ENCODE data around the gene SP6. TPM values are rescaled to one million over a fixed set of nuclear protein-coding genes. Genes with fewer than 3 reads are reported as not detected.
A peak's percentile ranks its signal among the peaks of the same experiment; 100 is the strongest.

The SP6 gene
- total RNA-seq, 8 experiments from 2014 or later: 0.11 to 1.1 (median 0.27) TPM

DNA sequence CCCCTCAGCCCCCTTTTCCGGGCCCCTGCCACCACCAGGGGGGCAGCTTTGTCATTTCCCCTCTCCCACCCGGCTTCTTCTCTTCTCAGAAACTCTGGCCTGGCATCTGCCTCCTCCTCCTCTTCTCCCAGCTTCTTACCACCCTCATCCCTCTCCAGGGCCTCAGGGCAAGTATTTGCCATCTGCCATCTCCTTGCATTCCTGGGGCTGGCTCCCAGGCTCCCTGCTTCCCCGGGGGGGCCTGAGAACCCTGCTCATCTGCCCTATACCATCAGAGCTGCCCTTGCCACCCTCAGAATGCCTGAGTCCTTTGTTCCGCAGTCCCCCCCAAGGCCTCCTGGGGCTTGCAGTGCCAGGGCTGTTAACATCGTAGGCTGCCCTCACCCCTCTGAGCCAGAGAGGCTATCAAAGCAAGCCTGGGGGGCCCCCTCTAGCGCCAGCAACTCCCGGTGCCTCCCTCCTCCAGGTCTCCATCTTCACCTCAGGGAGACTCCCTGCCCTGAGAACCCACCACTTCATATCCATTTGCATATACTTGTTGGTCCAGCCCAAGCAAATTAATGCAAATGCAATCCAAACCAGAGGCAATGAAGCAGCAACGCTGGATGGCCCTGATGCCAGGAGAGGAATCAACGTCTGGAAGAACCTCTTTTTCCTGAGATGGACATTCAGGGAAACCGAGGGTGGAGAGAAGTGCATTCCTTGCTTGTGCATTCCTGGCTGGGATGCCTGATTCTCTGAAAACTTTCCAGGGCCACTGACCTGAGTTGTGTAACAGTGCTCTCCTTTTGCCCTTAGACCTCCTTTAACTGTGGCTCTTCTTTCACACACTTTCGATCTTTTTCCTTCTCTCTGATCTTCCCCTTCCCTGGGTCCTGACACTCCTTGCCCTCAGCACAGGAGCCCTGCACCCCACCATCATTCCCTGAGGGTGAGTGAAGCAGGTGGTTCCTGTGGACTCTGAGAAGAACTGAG, 24.3 kb upstream of the SP6 start:
- Histone ChIP-seq H3K4me3 (no peak overlapping the region), H3K4me1 (replicated peaks in 1 of 2) (peaks cover 0 to 6% of the 10 kb centered on the region in 2 donors), H3K27ac (no peak overlapping the region)
- in situ Hi-C loops (cut with MboI; ENCODE audit: low pct_unique_long_range_greater_than_20kb in 2 of 9, low sequenced_read_pairs in 9 of 9, unreplicated experiment in 9 of 9): no loop called here
- ATAC-seq (replicated peaks in 6 of 8): peak in 6 of 8 experiments; percentile 36 to 94 (median 89)
- 0 to 86% (median 40%) methylated on average over 1 to 3 of the region's 11 CpGs; no CpG with 5 or more reads in 1 of the 10 experiments for WGBS, 10 experiments

DNA sequence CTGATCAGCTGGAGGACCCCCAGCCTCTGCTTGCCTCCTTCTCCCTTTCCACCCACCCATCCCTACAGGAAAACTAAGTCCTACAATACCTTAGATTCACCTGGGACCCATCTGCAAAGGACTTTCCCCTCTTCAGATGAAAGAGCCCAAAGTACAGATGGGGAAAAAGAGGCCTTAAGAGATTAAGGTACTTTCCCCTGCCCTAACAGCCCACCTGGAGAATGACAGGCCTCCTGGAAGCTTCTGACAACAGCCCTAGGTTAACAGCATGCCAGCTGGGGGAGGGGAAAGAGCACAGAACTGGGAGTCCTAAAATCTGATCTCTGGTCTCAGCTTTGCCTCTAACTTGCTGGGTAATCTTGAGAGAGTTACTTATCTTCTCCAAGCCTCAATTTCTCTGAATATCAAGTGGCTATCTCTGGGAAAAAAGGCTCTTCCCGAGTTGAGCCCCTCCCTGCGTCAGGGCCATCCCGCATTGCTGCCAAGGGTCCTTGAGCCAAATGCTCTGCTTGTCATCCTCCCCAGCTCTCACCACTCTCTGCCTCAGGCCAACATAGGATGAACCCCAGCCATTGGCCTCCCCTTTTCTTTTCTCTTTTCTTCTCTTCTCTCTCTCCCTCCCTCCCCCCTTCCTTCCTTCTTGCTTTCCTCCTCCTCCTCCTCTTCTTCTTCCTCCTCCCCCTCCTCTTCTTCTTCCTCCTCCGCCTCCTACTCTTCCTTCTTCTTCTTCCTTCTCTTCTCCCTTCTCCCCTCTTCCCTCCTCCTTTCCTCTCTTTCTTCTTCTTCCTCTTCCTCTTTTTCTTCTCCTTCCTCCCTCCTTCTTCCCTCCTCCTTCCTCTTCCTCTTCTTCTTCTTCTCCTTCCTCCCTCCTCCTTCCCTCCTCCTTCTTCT, 22.5 kb upstream of the SP6 start:
- ATAC-seq (replicated peaks in 6 of 8): no peak
- in situ Hi-C loops (cut with MboI; ENCODE audit: low pct_unique_long_range_greater_than_20kb in 2 of 9, low sequenced_read_pairs in 9 of 9, unreplicated experiment in 9 of 9): no loop called here
- H3K4me1 ChIP-seq (replicated peaks in 1 of 2): peaks cover 0 to 6% of the 10 kb centered on the region in 2 donors
- no peak overlapping the region for H3K4me3 ChIP-seq
- 0 to 87% (median 47%) methylated on average over 1 to 4 of the region's 4 CpGs; no CpG with 5 or more reads in 4 of the 10 experiments for WGBS, 10 experiments
- no peak overlapping the region for H3K27ac ChIP-seq

DNA sequence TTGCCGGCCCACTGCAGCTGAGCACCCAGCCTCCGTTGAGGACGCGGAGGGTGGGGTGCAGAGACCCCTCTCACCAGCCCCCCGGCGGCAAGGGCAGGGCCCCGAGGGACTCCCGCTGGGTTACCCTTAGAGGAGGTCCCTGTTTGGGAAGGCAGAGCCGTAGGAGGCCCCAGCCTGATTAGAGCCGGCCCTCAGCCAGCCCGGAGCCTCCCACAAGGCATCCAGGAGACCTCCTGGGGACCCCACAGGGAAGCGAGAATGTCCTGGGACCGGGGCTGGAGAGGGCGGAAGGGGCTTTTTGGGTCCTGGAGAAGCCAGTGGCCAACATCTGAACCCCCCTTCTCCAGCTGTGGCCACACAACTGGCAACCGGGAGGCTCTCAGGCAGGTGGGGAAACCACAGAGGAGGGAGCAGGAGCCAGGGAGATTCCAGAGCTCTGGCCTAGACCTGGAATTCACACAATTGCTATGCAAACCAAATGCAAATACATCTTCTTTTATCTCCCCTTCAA, 21.7 kb upstream of the SP6 start:
- H3K4me1 ChIP-seq (replicated peaks in 1 of 2): peaks cover 0 to 6% of the 10 kb centered on the region in 2 donors
- in situ Hi-C loops (cut with MboI; ENCODE audit: low pct_unique_long_range_greater_than_20kb in 2 of 9, low sequenced_read_pairs in 9 of 9, unreplicated experiment in 9 of 9): no loop called here
- WGBS, 10 experiments: 4 to 47% (median 22%) methylated on average over 3 to 6 of the region's 15 CpGs; no CpG with 5 or more reads in 6 of the 10 experiments
- no peak overlapping the region for H3K27ac ChIP-seq
- peak in 3 of 8 experiments; percentile 11 to 30 (median 12) for ATAC-seq (replicated peaks in 6 of 8)
- no peak overlapping the region for H3K4me3 ChIP-seq

DNA sequence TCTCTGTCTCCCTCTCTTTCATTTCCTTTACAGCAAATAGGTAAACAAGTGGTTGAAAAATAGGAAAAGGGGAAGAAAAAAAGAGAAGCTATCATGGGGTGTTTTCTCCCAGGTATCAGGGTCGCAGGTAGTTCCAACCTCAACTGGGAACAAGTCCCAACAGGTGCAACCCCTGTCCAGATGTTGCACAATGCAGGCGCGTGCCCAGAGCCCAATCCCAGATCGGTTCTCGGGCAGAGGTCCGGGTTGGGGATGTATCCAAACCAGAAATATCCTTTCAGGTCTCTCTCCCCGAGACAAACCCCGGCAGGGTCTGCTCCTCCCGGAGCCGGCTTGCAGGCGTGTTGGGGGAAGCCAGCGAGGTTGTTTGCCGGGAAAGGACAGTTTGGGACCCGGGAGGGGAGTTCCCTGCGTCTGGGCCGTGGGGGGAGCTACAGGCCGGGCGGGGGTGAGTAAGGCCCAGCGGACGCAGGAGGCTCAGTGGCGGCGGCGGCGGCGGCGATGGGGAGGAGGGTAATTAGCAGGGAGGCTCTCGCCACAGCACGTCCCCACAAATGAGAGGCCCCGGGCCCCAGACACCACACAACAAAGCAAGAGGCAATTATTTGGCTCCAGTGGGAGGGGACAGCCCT, 21.2 kb upstream of the SP6 start:
- Histone ChIP-seq H3K4me1 (replicated peaks in 1 of 2) (peaks cover 0 to 6% of the 10 kb centered on the region in 2 donors), H3K4me3 (no peak overlapping the region), H3K27ac (no peak overlapping the region)
- 0 to 46% (median 8%) methylated on average over 4 to 8 of the region's 29 CpGs; no CpG with 5 or more reads in 6 of the 10 experiments for WGBS, 10 experiments
- peak in 4 of 8 experiments; percentile 12 to 49 (median 24) for ATAC-seq (replicated peaks in 6 of 8)
- in situ Hi-C loops (cut with MboI; ENCODE audit: low pct_unique_long_range_greater_than_20kb in 2 of 9, low sequenced_read_pairs in 9 of 9, unreplicated experiment in 9 of 9): no loop called here

DNA sequence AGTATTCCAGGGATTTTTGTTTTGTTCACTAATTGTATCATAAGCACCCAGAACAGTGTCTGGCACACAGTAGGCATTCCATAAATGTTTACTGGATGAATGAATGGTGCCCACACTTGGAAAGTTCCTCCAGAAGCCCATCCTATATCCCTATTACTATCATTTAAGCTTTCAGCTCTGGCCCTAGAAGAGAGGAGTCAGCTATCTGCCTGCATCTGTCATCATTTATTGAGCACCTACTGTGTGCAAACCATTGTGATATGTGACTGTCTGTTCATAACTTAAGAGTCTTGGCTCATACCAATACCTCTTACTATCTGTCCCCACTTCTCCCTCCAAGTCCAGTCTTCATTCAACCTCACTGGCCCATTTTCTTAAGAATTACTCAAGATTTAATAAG, 20.1 kb upstream of the SP6 start:
- in situ Hi-C loops (cut with MboI; ENCODE audit: low pct_unique_long_range_greater_than_20kb in 2 of 9, low sequenced_read_pairs in 9 of 9, unreplicated experiment in 9 of 9): no loop called here
- Histone ChIP-seq H3K4me1 (replicated peaks in 1 of 2) (peaks cover 0 to 6% of the 10 kb centered on the region in 2 donors), H3K27ac (no peak overlapping the region), H3K4me3 (no peak overlapping the region)
- ATAC-seq (replicated peaks in 6 of 8): no peak

DNA sequence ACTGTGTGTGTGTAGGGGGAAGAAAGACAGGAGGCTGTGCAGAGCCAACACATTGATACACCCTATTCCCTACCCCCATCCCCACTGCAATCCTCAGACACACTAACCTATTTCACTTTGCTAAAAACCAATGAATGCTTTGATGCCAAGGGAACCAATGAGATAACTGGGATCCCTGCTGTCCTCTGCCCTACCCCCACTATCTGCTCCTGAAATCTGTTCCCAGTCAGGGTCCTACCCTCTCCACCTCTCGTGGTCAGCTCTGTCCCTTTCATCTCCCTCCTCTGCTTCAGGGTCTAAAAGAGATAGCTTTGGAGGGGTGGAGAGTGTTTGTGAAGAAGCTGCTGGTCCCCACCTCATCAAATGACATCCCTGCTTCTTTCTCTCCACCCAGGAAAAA, 19.1 kb upstream of the SP6 start:
- no peak overlapping the region for H3K4me3 ChIP-seq
- in situ Hi-C loops (cut with MboI; ENCODE audit: low pct_unique_long_range_greater_than_20kb in 2 of 9, low sequenced_read_pairs in 9 of 9, unreplicated experiment in 9 of 9): no loop called here
- ATAC-seq (replicated peaks in 6 of 8): no peak
- no peak overlapping the region for H3K27ac ChIP-seq
- 0% methylated on average over 1 of the region's 1 CpG; no CpG with 5 or more reads in 9 of the 10 experiments for WGBS, 10 experiments
- peaks cover 0 to 6% of the 10 kb centered on the region in 2 donors for H3K4me1 ChIP-seq (replicated peaks in 1 of 2)

DNA sequence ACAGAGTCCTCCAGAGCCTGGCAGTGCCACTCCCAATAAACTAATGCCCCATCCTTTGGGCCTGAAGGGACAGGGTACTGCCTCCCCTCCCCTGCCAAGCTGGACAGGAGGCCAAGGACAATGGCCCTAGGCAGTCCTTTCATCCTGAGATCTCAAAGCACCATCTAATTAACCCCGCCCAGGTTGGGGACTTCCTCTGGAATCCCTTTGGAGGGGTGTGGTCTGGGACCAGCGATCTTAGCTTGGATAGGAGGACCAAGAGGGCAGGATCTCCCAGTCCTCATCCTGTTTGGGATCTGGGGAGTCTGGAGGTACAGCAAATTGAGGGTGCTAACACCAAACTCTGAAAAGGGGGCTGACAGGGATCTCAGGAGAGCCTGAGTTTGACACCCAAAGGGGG, 18.2 kb upstream of the SP6 start:
- Histone ChIP-seq H3K4me1 (replicated peaks in 1 of 2) (peaks cover 0 to 6% of the 10 kb centered on the region in 2 donors), H3K4me3 (no peak overlapping the region), H3K27ac (no peak overlapping the region)
- no peak for ATAC-seq (replicated peaks in 6 of 8)
- in situ Hi-C loops (cut with MboI; ENCODE audit: low pct_unique_long_range_greater_than_20kb in 2 of 9, low sequenced_read_pairs in 9 of 9, unreplicated experiment in 9 of 9): no loop called here
- 20 to 60% (median 27%) methylated on average over 1 to 2 of the region's 2 CpGs; no CpG with 5 or more reads in 7 of the 10 experiments for WGBS, 10 experiments

DNA sequence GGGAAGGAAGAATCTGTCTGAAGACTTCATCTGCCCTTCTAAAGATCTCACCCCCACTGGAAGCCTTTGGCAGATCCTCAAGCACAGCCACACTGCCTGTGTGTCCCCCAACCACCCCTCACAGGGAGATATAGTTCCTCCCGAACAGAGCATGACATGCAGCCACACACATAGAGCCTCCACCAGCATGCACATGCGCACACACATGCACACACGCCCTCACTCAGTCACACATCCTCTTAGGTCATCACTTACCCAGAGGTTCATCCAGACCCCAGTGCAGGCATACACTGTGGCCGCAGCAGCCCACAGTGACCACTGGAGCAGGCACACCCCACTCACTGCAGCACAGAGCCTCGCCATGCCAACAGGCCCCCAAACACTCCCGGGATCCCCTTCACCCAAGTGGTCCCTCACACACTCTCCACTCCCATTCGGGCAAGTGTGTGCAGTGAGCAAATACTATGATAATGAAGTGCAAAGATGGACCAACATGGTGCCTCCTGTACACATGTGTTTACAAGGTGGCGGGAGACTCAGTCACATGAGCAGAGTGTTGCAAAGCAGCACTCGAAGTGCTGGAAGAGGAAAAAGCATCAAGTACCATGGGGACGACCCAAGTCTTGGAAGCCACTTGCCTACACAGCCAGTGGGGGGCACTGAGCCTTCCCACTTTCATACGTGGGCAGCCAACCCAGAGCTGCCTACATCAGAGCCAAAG, 17.0 kb upstream of the SP6 start:
- Histone ChIP-seq H3K27ac (no peak overlapping the region), H3K4me1 (replicated peaks in 1 of 2) (peaks cover 0 to 6% of the 10 kb centered on the region in 2 donors), H3K4me3 (no peak overlapping the region)
- in situ Hi-C loops (cut with MboI; ENCODE audit: low pct_unique_long_range_greater_than_20kb in 2 of 9, low sequenced_read_pairs in 9 of 9, unreplicated experiment in 9 of 9): no loop called here
- ATAC-seq (replicated peaks in 6 of 8): peak in 3 of 8 experiments; percentile 18 to 75 (median 67)
- 33 to 88% (median 80%) methylated on average over 1 to 8 of the region's 11 CpGs; no CpG with 5 or more reads in 5 of the 10 experiments for WGBS, 10 experiments

DNA sequence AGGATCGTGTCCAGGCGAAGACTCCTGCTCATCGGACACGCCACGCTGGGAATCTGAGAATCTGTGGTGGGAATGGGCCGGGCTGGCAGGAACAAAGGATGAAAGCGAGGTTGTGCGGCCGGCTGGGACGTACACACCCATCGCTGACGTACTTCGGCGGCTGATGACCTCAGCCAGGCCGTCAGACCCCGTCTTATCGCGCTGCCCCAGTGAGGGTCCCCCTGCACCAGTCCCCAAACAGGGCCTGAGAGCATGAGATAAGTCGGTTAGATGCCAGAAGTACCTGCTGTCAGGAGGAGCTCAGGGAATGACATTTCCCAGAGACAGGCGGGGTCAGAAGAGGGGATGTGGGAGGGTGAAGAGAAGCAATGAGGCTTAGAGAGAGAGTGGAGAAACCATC, 16.0 kb upstream of the SP6 start:
- no peak for ATAC-seq (replicated peaks in 6 of 8)
- H3K27ac ChIP-seq: no peak overlapping the region
- in situ Hi-C loops (cut with MboI; ENCODE audit: low pct_unique_long_range_greater_than_20kb in 2 of 9, low sequenced_read_pairs in 9 of 9, unreplicated experiment in 9 of 9): no loop called here

DNA sequence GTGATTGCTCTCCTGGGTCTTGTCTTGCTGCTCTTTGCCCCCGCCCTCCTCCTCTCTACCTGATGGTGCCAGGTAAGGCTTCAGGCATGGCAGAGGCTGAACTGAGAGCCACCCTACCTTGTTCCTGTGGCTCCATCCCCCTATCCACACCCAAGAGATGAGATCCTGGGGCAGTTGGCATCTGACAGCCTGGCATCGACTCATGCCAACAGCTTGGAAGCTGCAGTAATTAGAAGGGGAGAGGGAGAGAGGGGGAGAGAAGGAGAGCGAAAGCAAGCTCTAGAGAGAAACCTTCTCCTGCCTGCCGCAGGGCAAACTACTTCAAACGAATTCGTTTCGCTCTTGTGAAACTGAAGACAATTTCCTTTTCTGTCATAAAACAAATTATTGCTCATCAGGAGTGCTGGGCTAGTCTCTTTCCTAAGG, 13.8 kb upstream of the SP6 start:
- in situ Hi-C loops (cut with MboI; ENCODE audit: low pct_unique_long_range_greater_than_20kb in 2 of 9, low sequenced_read_pairs in 9 of 9, unreplicated experiment in 9 of 9): no loop called here
- no peaks in the 10 kb centered on the region for H3K4me1 ChIP-seq (replicated peaks in 1 of 2)
- ATAC-seq (replicated peaks in 6 of 8): peak in 2 of 8 experiments; percentile 40 to 52
- H3K4me3 ChIP-seq: no peak overlapping the region
- no peak overlapping the region for H3K27ac ChIP-seq
- 10 to 58% (median 45%) methylated on average over 3 to 6 of the region's 7 CpGs; no CpG with 5 or more reads in 4 of the 10 experiments for whole genome bisulfite sequencing, 10 experiments

More for the DNA sequence above, 16.0 kb upstream of the SP6 start:
- WGBS, 10 experiments: 40 to 90% (median 72%) methylated on average over 1 to 2 of the region's 20 CpGs; no CpG with 5 or more reads in 6 of the 10 experiments
- H3K4me3 ChIP-seq: no peak overlapping the region
- H3K4me1 ChIP-seq (replicated peaks in 1 of 2): no peaks in the 10 kb centered on the region

DNA sequence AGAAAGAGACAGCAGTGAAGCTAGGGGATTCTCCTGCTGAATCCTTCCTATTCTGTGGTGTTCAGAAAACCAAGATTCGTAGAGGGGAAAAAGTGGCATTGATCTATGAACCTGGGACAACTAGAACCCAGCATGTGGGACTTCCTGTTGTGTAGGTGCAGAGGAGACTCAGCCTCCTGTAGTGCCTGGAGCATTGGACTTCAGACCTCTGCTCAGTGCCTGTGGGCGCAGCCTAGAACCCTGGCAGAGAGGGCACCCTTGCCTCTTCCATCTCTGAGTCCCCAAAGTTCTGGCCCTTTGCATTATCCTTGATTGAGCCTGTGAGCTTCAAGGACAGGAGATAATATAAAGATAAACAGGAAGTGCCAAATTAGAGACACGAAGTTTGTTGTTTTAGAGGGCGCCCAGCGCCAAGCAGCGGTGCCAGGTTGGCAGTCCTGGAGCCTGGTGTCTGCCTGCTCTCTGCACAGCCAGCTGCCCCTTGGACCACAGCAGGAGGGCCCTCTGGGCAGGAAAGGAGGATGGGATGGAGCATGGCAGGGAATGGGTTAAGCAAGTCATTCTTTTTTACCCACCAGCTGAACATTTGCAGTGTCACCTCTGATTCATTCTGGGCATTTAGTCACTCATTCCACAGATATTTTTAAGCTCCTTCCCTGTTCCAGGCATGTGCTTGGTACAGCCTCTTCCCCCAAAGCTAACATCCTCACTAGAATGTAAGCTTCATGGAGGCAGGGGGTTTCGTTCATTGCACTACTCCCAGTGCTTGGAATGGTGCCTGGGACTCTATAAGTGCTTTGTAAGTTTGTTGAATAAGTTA, 11.9 kb upstream of the SP6 start:
- ATAC-seq (replicated peaks in 6 of 8): no peak
- Histone ChIP-seq H3K4me1 (replicated peaks in 1 of 2) (no peaks in the 10 kb centered on the region), H3K27ac (no peak overlapping the region), H3K4me3 (no peak overlapping the region)
- in situ Hi-C loops (cut with MboI; ENCODE audit: low pct_unique_long_range_greater_than_20kb in 2 of 9, low sequenced_read_pairs in 9 of 9, unreplicated experiment in 9 of 9): no loop called here
- WGBS, 10 experiments: 60 to 93% (median 68%) methylated on average over 1 to 7 of the region's 7 CpGs; no CpG with 5 or more reads in 2 of the 10 experiments

All from motor neuron (in vitro differentiated cells).